Uterus (tissue), 4 donors: ENCODE data around the gene DNASE1. TPM values are rescaled to one million over a fixed set of nuclear protein-coding genes. Genes with fewer than 3 reads are reported as not detected.

Source experiments
- DNase-seq, 2 donors: peaks; one replicate each; pipeline ENCODE4 v3.0.0-alpha.2; 2019 to 2020
- H3K27ac ChIP-seq, 2 donors: fragments of 200-600 bp; sonication (generic); 1 replicate in 1 of 2; 2 replicates in 1 of 2; pipeline ENCODE4 v1.5.1; 2016 to 2018
- H3K27me3 ChIP-seq, 2 donors: fragments of 200-600 bp; sonication (generic); one replicate each; pipeline ENCODE4 v1.5.1; 2018 to 2019; ENCODE audit warnings: control low read depth in 1 of 2
- H3K36me3 ChIP-seq, 2 donors: fragments of 200-600 bp; sonication (generic); one replicate each; pipeline ENCODE4 v1.5.1; 2019; ENCODE audit warnings: control low read depth in 1 of 2
- H3K4me1 ChIP-seq, 2 donors: fragments of 200-600 bp; sonication (generic); one replicate each; pipeline ENCODE4 v1.5.1; 2018 to 2019; ENCODE audit warnings: control low read depth in 1 of 2
- H3K4me3 ChIP-seq, 2 donors: fragments of 200-600 bp; sonication (generic); 1 replicate in 1 of 2; 2 replicates in 1 of 2; pipeline ENCODE4 v1.5.1; 2018 to 2019; ENCODE audit warnings: mild to moderate bottlenecking in 1 of 2
- H3K9me3 ChIP-seq, 2 donors: fragments of 200-600 bp; sonication (generic); one replicate each; pipeline ENCODE4 v1.5.1; 2019; ENCODE audit warnings: control low read depth in 1 of 2
- CTCF ChIP-seq, 4 experiments: fragments of 200-600 bp in 2 of 4; fragments of 450-650 bp in 2 of 4; sonication (generic) in 2 of 4; IDR thresholded peaks; one replicate each; pipeline ENCODE4 v1.5.1; 2016 to 2019; ENCODE audit warnings: antibody characterized with exemption in 4 of 4, mild to moderate bottlenecking in 2 of 4, moderate library complexity in 1 of 4
- POLR2A ChIP-seq, 2 donors: fragments of 450-650 bp; IDR thresholded peaks; one replicate each; pipeline ENCODE4 v1.6.1; 2016; ENCODE audit warnings: antibody characterized with exemption in 2 of 2, mild to moderate bottlenecking in 1 of 2, moderate library complexity in 1 of 2
- intact Hi-C: fragments of 100-400 bp; cut with DNase I; formaldehyde crosslinking; loops from one replicate; pipeline ENCODE4 v1.15.1; 2023; ENCODE audit warnings: low total_unique reads
- total RNA-seq, 4 donors: library from RNA; depleted of rRNA in 3 of 4; stranded (reverse); fragments of >200 nt in 3 of 4; gene quantifications; one replicate each; pipeline versions ENCODE4 v1.1.0 to v1.2.4, GENCODE V29; 2014 to 2023
- donor health status: DM: yes; HTN: yes; CAD: no.

The DNASE1 gene
- total RNA-seq, 4 donors from 2014 or later = 3.2 to 34.3 (median 13.8) TPM

- Histone ChIP-seq H3K4me3 (peak overlapping the region; percentile 26 to 28), H3K9me3 (no peaks in the 10 kb centered on the region), H3K27me3 (no peaks in the 10 kb centered on the region), H3K36me3 (no peaks in the 10 kb centered on the region), H3K27ac (peak overlapping the region in 1 of 2 donors; percentile 77), H3K4me1 (no peaks in the 10 kb centered on the region)
- intact Hi-C loops = loop anchor here (10.0 kb wide), 1 partner anchor 184 kb away; no protein-coding TSS in a partner anchor
- no peak for TF ChIP-seq POLR2A (IDR thresholded peaks at IDR 0.05)
- no peak for TF ChIP-seq CTCF (IDR thresholded peaks at IDR 0.05)
- peak; percentile 41 to 56 for DNase-seq
Observed at GRCh38 chr16:3690980-3691720, 36.7 kb downstream of the DNASE1 start.

- intact Hi-C loops = loop anchor here (10.0 kb wide), 1 partner anchor 183 kb away; no protein-coding TSS in a partner anchor
- no peak overlapping the region for H3K4me3 ChIP-seq
- H3K36me3 ChIP-seq = no peaks in the 10 kb centered on the region
- no peak for DNase-seq
- H3K27me3 ChIP-seq = no peaks in the 10 kb centered on the region
- H3K4me1 ChIP-seq = no peaks in the 10 kb centered on the region
- no peak for TF ChIP-seq CTCF (IDR thresholded peaks at IDR 0.05)
- TF ChIP-seq POLR2A (IDR thresholded peaks at IDR 0.05) = no peak
- no peak overlapping the region for H3K27ac ChIP-seq
- H3K9me3 ChIP-seq = no peaks in the 10 kb centered on the region
Observed at GRCh38 chr16:3691761-3692160, 37.3 kb downstream of the DNASE1 start.

- no peaks in the 10 kb centered on the region for H3K4me1 ChIP-seq
- no peak overlapping the region for H3K27ac ChIP-seq
- TF ChIP-seq CTCF (IDR thresholded peaks at IDR 0.05) = no peak
- TF ChIP-seq POLR2A (IDR thresholded peaks at IDR 0.05) = no peak
- no peaks in the 10 kb centered on the region for H3K36me3 ChIP-seq
- intact Hi-C loops = loop anchor here (10.0 kb wide), 1 partner anchor 181 kb away; no protein-coding TSS in a partner anchor
- no peaks in the 10 kb centered on the region for H3K27me3 ChIP-seq
- H3K4me3 ChIP-seq = no peak overlapping the region
- H3K9me3 ChIP-seq = no peaks in the 10 kb centered on the region
- no peak for DNase-seq
Observed at GRCh38 chr16:3694051-3694450, 39.6 kb downstream of the DNASE1 start.

GRCh38 chr16:3695610-3696369, 41.3 kb downstream of the DNASE1 start:
- no peak for TF ChIP-seq POLR2A (IDR thresholded peaks at IDR 0.05)
- no peak for TF ChIP-seq CTCF (IDR thresholded peaks at IDR 0.05)
- Histone ChIP-seq H3K36me3 (no peaks in the 10 kb centered on the region), H3K27me3 (no peaks in the 10 kb centered on the region), H3K9me3 (no peaks in the 10 kb centered on the region), H3K4me3 (no peak overlapping the region), H3K4me1 (no peaks in the 10 kb centered on the region), H3K27ac (no peak overlapping the region)
- intact Hi-C loops = loop anchor here (10.0 kb wide), 1 partner anchor 179 kb away; no protein-coding TSS in a partner anchor
- no peak for DNase-seq
